ENCODE results near the gene GPC4.
"Not testable (repeated sequence)": the region's sequence is repeated elsewhere in the genome, so short reads cannot be mapped to it uniquely, and the experiment has no call there.

Gene GPC4

DNA sequence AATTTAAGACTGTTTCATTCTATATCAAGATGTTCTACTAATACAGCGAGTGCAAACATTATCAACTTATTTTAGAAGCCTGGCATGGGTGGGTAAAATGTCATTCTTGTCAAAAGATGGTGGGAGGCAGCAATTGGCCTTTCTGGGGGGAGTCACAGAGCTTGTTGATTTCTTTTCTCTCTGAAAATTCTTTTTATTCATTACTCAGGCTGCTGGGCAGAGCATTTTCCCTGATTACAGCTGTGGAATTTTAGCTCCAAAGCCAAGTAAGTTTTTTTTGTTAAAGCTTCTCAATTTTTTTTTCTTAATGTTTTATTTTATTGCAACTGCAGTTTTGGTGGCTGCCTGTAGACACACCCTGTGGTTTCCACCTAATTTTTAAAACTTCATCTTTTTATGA lies 50.4 kb downstream of the GPC4 start:
- DNase-seq: no peak

DNA sequence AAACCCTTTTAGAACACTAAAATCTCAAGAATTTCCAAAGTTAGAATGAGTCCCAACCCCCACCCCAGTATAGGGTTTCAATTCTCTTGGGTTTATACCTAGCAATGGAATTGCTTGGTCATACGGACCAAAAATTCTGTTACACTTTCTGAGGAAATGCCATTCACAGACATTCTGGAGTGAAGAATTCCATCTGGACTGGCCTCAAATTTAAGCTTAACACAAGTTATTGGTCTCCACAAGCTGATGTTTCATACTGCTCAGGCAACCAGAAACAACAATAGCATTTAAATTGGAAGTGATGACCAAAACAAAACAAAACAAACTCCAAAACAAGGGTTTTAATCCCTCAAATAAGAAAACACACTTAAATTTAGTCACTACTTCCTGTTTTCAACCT lies 51.1 kb downstream of the GPC4 start:
- no peak for DNase-seq

DNA sequence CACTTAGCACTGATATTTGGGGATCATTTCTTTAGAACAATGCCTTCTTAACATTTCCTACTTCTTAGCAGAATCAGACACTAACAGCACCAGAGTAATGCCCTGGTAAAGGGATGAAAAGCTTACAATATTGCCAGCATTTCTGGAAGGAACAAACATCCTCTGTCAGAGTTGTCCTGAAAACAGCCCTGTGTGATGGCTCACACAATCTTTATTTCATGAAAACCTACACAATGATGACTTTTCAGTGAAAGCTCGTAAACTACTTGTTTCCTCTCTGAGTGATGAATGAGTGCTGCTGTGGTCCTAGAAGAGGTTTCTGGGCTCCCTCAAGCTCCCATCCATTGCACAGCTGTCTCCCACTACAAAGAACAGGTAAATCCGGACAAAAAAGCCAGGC lies 52.8 kb downstream of the GPC4 start:
- no peak for DNase-seq

- no peak for DNase-seq
Measured at GRCh38 chrX:133359466-133359865, 55.8 kb downstream of the GPC4 start.

DNA sequence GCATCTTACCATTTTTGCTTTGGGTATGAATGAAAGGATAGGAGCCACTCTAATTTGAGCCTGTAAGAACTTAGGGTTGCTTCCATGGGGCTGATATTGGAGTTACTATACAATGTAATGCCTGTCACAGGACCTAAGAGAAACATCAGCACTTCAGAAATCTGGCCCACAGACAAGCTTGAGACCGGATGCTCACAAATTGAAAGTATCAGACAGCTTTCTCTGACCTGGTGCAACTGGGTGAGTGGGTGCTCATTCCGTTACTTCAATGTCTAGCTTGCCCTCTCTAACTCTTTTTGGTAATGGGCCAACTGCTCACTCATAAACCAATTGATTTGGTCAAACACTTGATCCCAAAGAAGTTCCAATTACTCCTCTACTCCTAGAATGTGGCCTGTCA lies 62.1 kb downstream of the GPC4 start:
- DNase-seq: no peak

- no peak for DNase-seq
Measured at GRCh38 chrX:133350751-133351150, 64.5 kb downstream of the GPC4 start.

- no peak for DNase-seq
Measured at GRCh38 chrX:133346026-133346425, 69.3 kb downstream of the GPC4 start.

DNA sequence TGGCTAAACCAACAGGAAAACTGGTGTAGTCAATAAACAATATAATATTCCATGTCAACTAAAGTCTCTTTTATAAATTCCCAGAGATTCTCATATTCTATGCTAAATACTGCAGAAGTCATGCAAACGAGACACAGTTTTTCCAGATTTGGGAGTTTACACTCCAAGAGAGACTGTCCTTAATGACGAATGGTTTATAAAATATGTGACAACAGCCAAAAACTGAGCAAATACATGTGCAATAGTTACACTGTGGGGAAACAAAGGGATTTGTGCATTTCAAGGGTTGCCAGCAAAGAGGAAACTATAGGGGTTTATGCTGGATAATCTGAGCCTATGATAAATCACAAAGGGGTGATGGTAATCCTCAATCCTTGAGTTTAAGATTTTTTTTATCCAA lies 75.7 kb downstream of the GPC4 start:
- DNase-seq: no peak

DNA sequence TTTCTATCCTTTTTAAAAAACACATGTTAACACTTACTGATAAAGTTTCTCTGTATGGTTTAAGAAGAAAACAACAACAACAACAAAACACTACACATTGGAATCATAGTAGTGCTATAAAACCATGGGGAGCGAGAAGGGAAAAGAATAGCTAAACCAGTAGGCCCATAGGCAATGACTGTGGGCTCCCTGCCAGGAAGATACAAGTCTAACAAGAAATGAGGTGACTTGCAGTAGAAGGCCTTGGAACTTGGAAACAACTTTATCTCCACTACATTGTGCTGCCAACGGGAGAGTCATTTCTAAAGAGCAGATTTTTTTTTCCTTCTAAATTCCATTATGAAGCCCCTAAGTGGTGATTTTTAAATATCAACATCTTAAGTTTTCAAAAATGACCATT lies 78.0 kb downstream of the GPC4 start:
- no peak for DNase-seq

- DNase-seq: no peak
Measured at GRCh38 chrX:133335027-133335426, 80.3 kb downstream of the GPC4 start.

DNA sequence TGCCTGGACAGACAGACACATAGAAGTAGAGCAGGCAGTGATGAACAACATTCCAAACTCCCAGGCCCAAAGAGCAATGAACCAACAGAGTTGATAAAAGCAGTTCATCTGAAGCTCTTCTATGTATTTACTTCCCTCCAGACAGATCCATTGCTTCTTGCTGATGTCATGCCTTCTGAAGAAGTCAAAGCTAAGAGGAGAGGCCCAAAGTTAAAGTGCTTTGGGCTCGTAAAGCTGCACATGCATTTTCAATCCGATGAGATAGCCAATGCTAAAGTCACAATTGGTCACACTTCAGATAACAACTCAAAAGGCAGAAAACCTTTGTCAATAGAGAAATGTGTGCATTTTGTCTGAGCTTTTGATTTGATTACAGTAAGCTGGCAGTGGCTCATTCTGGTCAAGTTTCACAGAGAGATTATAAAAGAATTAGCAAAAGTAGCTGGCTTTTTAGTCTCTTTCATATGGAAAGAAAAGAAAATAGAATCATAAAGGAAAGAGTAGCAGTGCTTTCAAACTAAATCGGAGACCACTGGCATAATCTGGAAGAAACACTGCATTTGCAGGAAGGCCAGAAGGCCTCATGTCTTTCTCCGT lies 82.0 kb downstream of the GPC4 start:
- no peak for DNase-seq

DNA sequence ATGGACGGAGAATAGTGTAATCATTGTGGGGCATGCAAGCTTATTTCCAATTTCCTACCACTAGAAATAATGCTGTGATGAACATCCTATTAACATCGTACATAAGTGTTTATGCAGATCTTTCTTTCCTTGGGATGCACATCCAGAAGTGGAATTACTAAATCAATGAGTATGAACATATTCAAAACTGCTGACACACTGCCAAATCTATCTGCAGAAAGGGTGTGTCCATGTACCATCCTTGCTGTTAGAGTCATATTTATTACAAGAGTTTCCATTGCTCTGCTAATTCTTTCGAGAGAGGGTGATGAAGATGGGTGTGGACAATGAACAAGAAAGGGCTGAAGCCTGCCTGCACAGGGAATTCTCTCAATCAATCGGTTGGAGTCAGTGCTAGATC lies 82.6 kb downstream of the GPC4 start:
- DNase-seq: no peak

- no peak for DNase-seq
Measured at GRCh38 chrX:133330956-133331355, 84.3 kb downstream of the GPC4 start.

- DNase-seq: no peak
Measured at GRCh38 chrX:133325422-133325821, 89.9 kb downstream of the GPC4 start.

DNA sequence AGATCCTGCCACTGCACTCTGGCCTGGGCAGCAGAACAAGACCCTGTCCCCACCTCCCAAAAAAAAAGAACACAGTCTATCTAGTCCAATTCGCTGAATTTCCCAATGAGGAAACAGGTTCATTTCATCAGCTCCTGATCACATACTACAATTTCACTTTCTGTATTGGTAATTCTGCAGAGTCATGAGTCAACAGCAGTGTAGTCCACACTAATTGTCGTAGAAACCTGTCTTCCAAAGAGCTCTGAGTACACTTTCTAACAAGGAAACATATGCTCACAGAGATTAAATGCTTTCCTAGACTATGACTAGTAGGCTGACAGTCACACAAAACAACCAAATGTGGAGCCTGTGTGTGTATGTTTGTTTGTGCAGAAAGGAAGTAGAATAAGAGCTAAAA lies 91.9 kb downstream of the GPC4 start:
- DNase-seq: no peak

DNA sequence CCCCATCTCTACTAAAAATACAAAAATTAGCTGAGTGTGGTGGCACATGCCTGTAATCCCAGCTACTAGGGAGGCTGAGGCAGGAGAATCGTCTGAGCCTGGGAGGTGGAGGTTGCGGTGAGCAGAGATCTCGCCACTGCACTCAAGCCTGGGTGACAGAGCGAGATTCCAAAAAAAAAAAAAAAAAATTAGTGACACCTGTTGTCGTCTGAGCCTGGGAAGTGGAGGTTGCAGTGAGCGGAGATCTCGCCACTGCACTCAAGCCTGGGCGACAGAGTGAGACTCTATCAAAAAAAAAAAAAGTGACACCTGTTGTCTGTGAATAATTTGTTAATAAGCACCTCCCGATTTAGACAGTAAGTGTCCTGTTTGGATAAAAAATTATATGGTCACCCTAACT lies 93.0 kb downstream of the GPC4 start:
- DNase-seq: not testable (repeated sequence)

GRCh38 chrX:133321451-133321850 lies 93.8 kb downstream of the GPC4 start:
- no peak for DNase-seq

DNA sequence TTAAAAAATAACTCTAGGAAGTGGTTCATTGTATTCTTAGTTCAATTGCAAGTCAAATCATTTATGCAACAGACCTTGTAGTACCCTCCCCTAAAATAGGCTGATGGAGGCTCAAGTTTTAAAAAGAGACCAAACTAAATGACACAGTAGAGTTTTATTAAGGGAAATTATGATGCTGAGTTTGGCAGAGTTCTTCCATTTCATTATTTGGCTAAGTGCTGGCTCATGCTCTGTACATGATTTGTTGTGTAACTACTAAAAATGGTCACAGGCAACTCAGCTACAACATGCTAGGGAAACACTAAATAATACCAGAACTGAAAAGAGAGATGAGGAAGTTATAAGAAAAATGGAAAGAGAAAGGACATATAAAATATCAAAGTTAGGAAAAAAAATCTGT lies 101.0 kb downstream of the GPC4 start:
- DNase-seq: no peak

DNA sequence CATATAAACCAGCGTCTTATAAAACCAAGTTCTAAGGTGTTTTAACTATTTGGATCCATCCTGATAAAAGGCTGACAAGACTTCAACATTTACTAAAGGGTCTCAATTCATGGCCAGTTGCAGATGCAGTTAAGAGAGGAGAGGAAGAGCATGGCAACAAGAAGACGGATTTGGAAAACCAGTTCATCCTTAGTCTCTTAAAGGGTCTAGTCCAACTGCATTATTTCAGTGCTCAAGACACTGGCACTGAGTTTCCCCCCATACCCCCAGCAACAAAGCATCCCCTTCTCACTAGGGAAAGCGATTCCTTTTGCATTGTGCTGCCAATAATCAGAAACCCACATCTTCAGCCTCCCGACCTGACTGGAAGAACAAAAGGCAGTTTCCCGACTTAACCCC lies 106.8 kb downstream of the GPC4 start:
- no peak for DNase-seq

DNA sequence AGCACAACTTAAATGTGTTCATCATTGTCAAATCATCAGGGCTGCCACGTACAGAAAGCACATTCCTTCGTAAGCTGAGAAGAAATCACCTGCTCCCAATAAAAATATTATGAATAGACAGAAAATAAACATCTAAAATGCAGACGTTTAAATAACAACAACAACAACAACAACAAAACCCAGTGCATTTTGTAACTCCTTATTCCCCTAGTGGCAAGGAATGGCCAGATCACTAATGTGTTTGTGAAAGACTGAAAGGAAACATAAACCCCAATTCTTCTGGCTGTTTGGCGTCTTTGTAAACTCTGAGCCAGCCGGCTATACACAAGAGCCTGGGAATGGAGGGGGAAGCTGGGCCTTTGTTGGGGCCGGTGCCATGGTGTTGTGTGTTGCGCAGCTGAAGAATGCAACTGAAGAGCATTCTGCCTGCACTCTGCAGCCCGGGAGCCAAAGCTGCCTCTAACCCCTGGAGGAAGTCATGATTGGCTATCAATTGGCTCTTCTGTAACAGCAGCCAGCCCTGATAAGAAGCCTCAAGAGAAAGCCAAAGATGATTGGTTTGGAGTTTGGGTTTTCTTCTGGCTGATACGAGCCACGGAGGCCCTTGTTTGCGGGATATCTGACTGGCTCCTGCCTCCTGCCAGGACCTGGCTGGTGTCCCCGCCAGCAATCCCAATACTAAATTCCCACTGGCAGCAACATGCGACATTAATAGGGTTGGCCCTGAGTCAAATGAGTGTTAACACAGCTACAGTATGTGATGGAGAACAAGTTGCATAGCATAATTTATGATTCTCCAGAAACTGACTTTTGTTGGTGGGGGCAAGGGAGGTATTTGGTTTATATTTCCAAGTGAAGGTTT lies 107.4 kb downstream of the GPC4 start:
- no peak for DNase-seq

DNA sequence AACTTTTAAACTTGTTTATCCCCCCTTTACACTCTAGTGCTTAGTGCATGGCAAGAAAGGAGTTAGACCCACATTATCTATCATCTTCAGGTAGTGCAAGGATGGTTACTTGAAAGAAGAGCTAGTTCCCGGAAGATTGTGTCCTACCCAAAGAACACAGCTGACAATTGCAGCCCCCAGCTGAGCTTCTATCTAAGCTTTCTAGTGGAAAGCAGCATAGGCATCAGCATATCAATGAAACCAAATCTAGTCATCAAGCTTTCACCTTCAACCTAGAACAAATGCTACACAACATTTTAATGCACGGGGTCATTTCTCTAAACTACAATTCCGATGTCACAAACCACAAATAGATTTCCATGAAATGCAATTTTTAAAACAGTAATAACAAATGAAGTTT lies 108.2 kb downstream of the GPC4 start:
- DNase-seq: no peak

- DNase-seq: no peak
Measured at GRCh38 chrX:133306316-133306715, 109.0 kb downstream of the GPC4 start.

- no peak for DNase-seq
Measured at GRCh38 chrX:133305348-133305747, 109.9 kb downstream of the GPC4 start.

- DNase-seq: no peak
Measured at GRCh38 chrX:133302775-133303445, 112.4 kb downstream of the GPC4 start.

All from NCI-H1092 (cell line).